Stimulated activated effector memory CD8-positive, alpha-beta T cell treated with anti-CD3 and anti-CD28 coated beads, Interleukin-12 subunit alpha, Interleukin-12 subunit beta, amount 100 ng/mL, for 72 hours (primary cell): ENCODE measurements around the gene POC1B.

Experiments used
- ATAC-seq: fragments of 150-1000 bp; cut with Tn5 transposase; 2 replicates; pipeline ENCODE4 v1.10.0; 2021
- DNase-seq, 2 donors: peaks; one replicate each; pipeline ENCODE4 v3.0.0; 2021 to 2022; ENCODE audit warnings: low spot score in 2 of 2
- H3K27ac Mint-ChIP-seq: one replicate; pipeline ENCODE4 v1.8.0; 2022; ENCODE audit warnings: mild to moderate bottlenecking, mixed read lengths
- H3K36me3 Mint-ChIP-seq: one replicate; pipeline ENCODE4 v1.8.0; 2022; ENCODE audit warnings: mild to moderate bottlenecking, mixed read lengths
- H3K4me1 Mint-ChIP-seq: one replicate; pipeline ENCODE4 v1.8.0; 2022; ENCODE audit warnings: mixed read lengths
- H3K4me3 Mint-ChIP-seq: one replicate; pipeline ENCODE4 v1.8.0; 2022; ENCODE audit warnings: mild to moderate bottlenecking, mixed read lengths
- H3K9me3 Mint-ChIP-seq: one replicate; pipeline ENCODE4 v1.8.0; 2022; ENCODE audit warnings: mixed read lengths

The POC1B gene

DNA sequence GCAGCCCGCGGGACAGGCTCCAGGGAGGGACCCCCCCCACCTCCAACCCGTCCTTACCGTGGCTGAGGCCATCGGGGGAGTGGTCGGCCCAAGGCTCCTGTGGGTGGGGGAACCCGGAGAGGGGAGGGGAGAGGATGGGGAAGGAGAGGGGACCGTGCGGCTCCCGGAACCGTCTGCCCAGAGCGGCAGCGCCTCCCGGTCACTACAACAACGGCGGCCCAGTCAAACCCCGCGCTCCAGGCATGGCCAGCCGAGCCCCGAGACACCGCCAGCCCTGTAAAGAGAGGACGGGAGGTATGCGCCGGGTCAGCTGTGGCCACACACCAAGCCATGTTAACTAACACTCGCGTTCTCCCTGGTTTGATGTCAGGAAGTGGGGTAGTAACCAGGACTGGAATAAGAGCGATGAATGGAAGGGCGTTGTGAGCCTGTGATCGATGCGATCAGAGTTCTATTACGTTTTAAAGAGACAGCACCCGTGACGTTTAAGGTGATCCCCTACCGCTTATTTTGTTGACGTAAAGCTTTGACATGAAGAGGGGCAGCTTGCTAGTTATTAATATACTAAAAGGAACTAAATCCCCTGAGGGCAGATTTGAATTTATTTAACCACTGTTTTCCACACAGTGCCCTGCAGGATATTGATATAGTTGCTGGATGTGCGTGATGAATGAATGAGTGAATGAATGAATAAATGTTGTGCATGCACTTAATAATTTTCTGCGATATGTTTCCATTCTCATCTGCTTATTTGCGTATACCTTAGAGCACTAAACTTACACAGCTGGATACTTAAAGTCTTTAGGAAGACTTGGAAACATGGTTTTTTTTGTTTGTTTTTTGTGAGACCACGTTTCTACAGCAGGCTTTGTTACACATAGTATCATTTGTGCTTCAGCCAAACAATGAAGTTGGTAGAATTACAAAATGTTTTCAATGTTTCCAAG, at the start of gene POC1B:
Gene POC1B, minus strand, starts transcription at position 224 of the 947 bp plus-strand sequence. Its CDS starts 152 bp downstream, at position 72.
- DNase-seq (peak; percentile 63 to 92), ATAC-seq (peak; percentile 82)
- Mint-ChIP-seq H3K9me3 (no peaks in the 10 kb centered on the region), H3K4me1 (peaks cover 55% of the 10 kb centered on the region), H3K4me3 (peak within 1 kb of the TSS; percentile 90), H3K27ac (peak within 1 kb of the TSS; percentile 86), H3K36me3 (peaks cover 53% of the 10 kb centered on the region)

- Mint-ChIP-seq H3K9me3 (no peaks in the 10 kb centered on the region), H3K4me3 (no peak overlapping the region), H3K4me1 (no peaks in the 10 kb centered on the region), H3K36me3 (no peaks in the 10 kb centered on the region), H3K27ac (no peak overlapping the region)
- no peak for DNase-seq
- ATAC-seq = no peak
Measured at GRCh38 chr12:89575374-89575773, 49.5 kb upstream of the POC1B start.

GRCh38 chr12:89574736-89575208, 48.9 kb upstream of the POC1B start:
- Mint-ChIP-seq H3K27ac (no peak overlapping the region), H3K9me3 (no peaks in the 10 kb centered on the region), H3K4me3 (no peak overlapping the region), H3K4me1 (no peaks in the 10 kb centered on the region), H3K36me3 (no peaks in the 10 kb centered on the region)
- DNase-seq (no peak), ATAC-seq (no peak)

GRCh38 chr12:89573051-89573810, 47.4 kb upstream of the POC1B start:
- no peaks in the 10 kb centered on the region for H3K9me3 Mint-ChIP-seq
- no peak for ATAC-seq
- DNase-seq = no peak
- no peaks in the 10 kb centered on the region for H3K4me1 Mint-ChIP-seq
- H3K36me3 Mint-ChIP-seq = no peaks in the 10 kb centered on the region
- no peak overlapping the region for H3K27ac Mint-ChIP-seq
- no peak overlapping the region for H3K4me3 Mint-ChIP-seq

- Mint-ChIP-seq H3K36me3 (no peaks in the 10 kb centered on the region), H3K9me3 (no peaks in the 10 kb centered on the region), H3K4me3 (no peak overlapping the region), H3K4me1 (peaks cover 7% of the 10 kb centered on the region), H3K27ac (no peak overlapping the region)
- DNase-seq = no peak
- ATAC-seq = peak; percentile 31
Measured at GRCh38 chr12:89571491-89572195, 45.8 kb upstream of the POC1B start.

DNA sequence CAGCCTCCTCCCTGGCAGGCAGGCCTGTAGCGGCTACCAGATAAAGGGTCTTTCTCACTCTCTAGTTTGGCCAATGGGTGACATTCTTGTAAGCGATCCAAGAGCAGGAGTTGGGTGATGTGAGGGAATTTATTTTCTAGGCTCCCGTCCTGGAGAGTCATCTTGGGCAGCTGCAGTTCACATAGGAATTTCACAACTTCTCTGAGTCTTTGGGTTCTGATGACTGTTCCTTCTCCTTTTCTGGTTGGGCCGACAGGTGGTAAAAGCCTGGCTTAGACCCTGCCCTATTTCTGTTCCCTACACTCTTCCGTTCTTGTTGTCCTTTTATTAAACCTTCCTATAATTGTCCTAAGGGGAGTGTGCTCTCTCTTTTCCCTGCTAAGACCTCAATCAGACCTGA, 42.6 kb upstream of the POC1B start:
- H3K27ac Mint-ChIP-seq = no peak overlapping the region
- no peak overlapping the region for H3K4me3 Mint-ChIP-seq
- H3K36me3 Mint-ChIP-seq = no peaks in the 10 kb centered on the region
- peaks cover 9% of the 10 kb centered on the region for H3K4me1 Mint-ChIP-seq
- no peaks in the 10 kb centered on the region for H3K9me3 Mint-ChIP-seq
- ATAC-seq (no peak), DNase-seq (no peak)

DNA sequence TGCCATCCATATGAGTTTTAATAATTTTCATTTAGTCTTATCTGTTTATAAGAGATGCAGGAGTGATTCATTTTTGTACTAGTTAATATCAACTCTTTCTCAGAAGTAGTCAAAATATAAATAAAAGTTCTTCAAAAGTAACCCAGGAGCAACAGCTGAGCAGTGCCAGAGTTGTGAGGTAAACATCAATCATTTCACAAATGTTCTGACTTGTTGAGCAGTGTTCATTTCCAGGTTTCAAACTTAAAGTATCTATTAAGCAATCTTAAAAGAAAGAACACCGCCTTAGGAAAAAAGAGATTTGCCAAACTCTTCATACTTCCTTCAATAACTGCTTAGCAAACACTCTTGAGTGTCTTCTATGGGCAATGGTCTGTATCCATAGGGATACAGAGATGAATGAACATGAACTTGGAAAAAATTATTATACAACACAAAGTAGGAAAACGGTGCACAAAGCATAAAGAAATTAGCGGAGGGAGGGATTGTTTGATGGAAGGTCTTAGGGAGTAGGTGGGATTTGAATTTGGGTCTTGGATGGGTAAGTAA, 41.9 kb upstream of the POC1B start:
- Mint-ChIP-seq H3K36me3 (no peaks in the 10 kb centered on the region), H3K27ac (no peak overlapping the region)

GRCh38 chr12:89566615-89567014, 40.8 kb upstream of the POC1B start:
- DNase-seq (no peak), ATAC-seq (peak; percentile 88)
- H3K4me3 Mint-ChIP-seq = no peak overlapping the region
- H3K36me3 Mint-ChIP-seq = no peaks in the 10 kb centered on the region
- H3K9me3 Mint-ChIP-seq = no peaks in the 10 kb centered on the region
- H3K4me1 Mint-ChIP-seq = peaks cover 9% of the 10 kb centered on the region
- H3K27ac Mint-ChIP-seq = no peak overlapping the region

More for the DNA sequence above, 41.9 kb upstream of the POC1B start:
- no peak for ATAC-seq
- Mint-ChIP-seq H3K4me3 (no peak overlapping the region), H3K4me1 (peaks cover 9% of the 10 kb centered on the region), H3K9me3 (no peaks in the 10 kb centered on the region)
- DNase-seq = no peak

- no peak overlapping the region for H3K27ac Mint-ChIP-seq
- peaks cover 9% of the 10 kb centered on the region for H3K4me1 Mint-ChIP-seq
- no peaks in the 10 kb centered on the region for H3K36me3 Mint-ChIP-seq
- DNase-seq (no peak), ATAC-seq (no peak)
- H3K9me3 Mint-ChIP-seq = no peaks in the 10 kb centered on the region
- H3K4me3 Mint-ChIP-seq = no peak overlapping the region
Measured at GRCh38 chr12:89565002-89565401, 39.2 kb upstream of the POC1B start.

DNA sequence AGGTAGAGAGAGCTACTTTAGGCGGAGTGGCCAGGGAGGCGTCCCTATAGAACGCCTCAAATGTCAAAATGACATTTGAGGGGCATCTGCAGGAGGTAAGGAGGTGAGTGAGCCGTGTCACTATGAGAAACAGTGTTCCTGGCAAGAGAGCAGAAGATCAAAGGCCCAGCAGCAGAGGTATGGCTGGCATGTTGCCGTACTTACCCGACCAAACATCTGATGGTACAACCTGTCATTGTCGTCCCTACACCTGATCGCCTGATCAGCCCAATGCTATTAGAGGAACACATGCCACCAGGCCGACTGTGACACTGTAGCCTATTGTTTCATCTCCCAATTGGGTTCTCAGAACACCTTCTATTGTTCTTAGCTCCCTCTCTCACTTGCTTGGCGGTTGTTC, 33.9 kb upstream of the POC1B start:
- H3K4me3 Mint-ChIP-seq = no peak overlapping the region
- H3K27ac Mint-ChIP-seq = no peak overlapping the region
- DNase-seq = no peak
- no peaks in the 10 kb centered on the region for H3K36me3 Mint-ChIP-seq
- ATAC-seq = no peak
- no peaks in the 10 kb centered on the region for H3K4me1 Mint-ChIP-seq
- no peaks in the 10 kb centered on the region for H3K9me3 Mint-ChIP-seq

GRCh38 chr12:89556976-89557375, 31.1 kb upstream of the POC1B start:
- H3K4me3 Mint-ChIP-seq = no peak overlapping the region
- DNase-seq (no peak), ATAC-seq (no peak)
- H3K27ac Mint-ChIP-seq = no peak overlapping the region
- H3K4me1 Mint-ChIP-seq = no peaks in the 10 kb centered on the region
- H3K36me3 Mint-ChIP-seq = no peaks in the 10 kb centered on the region
- H3K9me3 Mint-ChIP-seq = no peaks in the 10 kb centered on the region

DNA sequence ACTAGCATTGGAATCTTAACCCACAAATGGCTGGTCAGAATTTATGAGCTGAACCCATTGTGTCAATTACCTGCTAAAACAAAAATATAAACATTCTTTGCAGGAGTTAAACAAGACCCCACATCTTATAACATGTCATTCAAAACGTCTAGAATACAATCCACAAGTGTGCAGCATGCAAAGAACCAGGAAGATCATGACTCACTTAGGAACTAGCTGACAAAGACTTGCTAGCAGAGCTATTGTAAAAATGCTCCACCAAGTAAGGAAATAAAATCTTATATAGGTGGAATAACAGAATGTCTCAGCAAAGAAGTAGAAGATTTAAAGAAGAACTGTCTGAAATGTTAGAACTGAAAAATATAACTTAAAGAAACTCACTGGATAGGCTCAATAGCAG, 26.5 kb upstream of the POC1B start:
- H3K9me3 Mint-ChIP-seq = no peaks in the 10 kb centered on the region
- no peak overlapping the region for H3K4me3 Mint-ChIP-seq
- no peaks in the 10 kb centered on the region for H3K36me3 Mint-ChIP-seq
- DNase-seq (no peak), ATAC-seq (no peak)
- H3K27ac Mint-ChIP-seq = no peak overlapping the region
- H3K4me1 Mint-ChIP-seq = no peaks in the 10 kb centered on the region

DNA sequence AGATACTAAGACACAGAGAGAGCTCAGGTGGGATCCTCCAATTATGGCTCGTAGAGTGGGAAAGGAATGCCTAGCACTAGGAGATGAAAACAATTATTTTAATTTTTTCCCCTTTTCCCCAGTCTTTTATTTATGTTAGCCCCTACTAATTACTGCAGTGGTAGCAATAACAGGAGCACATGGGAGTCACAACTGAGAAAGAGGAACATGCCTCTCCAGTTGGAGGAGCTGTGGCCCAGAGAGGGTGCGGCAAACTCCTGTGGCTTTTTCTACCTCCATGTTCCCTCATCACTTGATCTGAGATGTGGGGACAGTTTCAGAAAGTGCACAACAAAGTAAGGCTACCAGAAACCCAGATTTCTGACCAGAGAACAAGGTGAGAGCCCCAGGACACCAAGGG, 25.9 kb upstream of the POC1B start:
- ATAC-seq (no peak), DNase-seq (no peak)
- H3K4me3 Mint-ChIP-seq = no peak overlapping the region
- no peaks in the 10 kb centered on the region for H3K9me3 Mint-ChIP-seq
- H3K36me3 Mint-ChIP-seq = no peaks in the 10 kb centered on the region
- H3K4me1 Mint-ChIP-seq = peaks cover 5% of the 10 kb centered on the region
- no peak overlapping the region for H3K27ac Mint-ChIP-seq

- Mint-ChIP-seq H3K4me3 (no peak overlapping the region), H3K9me3 (no peaks in the 10 kb centered on the region), H3K4me1 (peaks cover 17% of the 10 kb centered on the region), H3K27ac (no peak overlapping the region), H3K36me3 (no peaks in the 10 kb centered on the region)
- no peak for ATAC-seq
- no peak for DNase-seq
Measured at GRCh38 chr12:89547101-89547500, 21.3 kb upstream of the POC1B start.

DNA sequence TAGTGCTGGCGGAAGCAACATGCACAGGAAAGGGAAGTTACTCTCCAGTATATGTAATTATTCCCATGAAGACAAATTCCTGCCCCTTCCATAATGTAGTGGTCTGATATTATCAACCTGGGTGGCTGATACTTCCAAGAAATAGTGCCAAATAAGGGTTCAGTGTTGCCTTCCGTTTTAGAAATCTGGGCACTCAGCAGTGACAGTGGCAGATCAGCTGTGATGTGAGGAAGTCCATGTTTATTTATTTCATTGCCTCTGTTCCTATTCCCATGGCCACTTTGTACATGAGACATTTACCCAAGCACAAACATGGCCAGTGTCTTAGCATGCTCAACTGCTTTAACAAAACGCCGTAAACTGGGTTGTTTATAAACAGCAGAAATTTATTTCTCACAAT, 20.3 kb upstream of the POC1B start:
- DNase-seq = no peak
- Mint-ChIP-seq H3K4me3 (no peak overlapping the region), H3K27ac (no peak overlapping the region), H3K9me3 (no peaks in the 10 kb centered on the region), H3K4me1 (peaks cover 19% of the 10 kb centered on the region), H3K36me3 (no peaks in the 10 kb centered on the region)
- no peak for ATAC-seq
